ENCODE results near the gene TNFRSF13B. TPM values are rescaled to one million over a fixed set of nuclear protein-coding genes. Genes with fewer than 3 reads are reported as not detected.

The TNFRSF13B gene
- total RNA-seq, 1 donor from 2014 or later = 342 TPM

- no peaks in the 10 kb centered on the region for H3K9me3 Mint-ChIP-seq
- ChIA-PET POLR2A (interaction anchor here (0.6 to 0.9 kb wide), 2 partner anchors 16 to 265 kb away, joined by 3 to 5 read pairs; no protein-coding TSS in a partner anchor), CTCF (no interaction called here)
- intact Hi-C loops (cut with micrococcal nuclease) = no loop called here
- no peak overlapping the region for H3K4me3 Mint-ChIP-seq
- DNase-seq (no peak), ATAC-seq (ENCODE audit: low read depth) (no peak)
- no peak overlapping the region for H3K27ac Mint-ChIP-seq
- H3K27me3 Mint-ChIP-seq = no peaks in the 10 kb centered on the region
- peaks cover 11% of the 10 kb centered on the region for H3K4me1 Mint-ChIP-seq
- TF ChIP-seq, protein P1, sequence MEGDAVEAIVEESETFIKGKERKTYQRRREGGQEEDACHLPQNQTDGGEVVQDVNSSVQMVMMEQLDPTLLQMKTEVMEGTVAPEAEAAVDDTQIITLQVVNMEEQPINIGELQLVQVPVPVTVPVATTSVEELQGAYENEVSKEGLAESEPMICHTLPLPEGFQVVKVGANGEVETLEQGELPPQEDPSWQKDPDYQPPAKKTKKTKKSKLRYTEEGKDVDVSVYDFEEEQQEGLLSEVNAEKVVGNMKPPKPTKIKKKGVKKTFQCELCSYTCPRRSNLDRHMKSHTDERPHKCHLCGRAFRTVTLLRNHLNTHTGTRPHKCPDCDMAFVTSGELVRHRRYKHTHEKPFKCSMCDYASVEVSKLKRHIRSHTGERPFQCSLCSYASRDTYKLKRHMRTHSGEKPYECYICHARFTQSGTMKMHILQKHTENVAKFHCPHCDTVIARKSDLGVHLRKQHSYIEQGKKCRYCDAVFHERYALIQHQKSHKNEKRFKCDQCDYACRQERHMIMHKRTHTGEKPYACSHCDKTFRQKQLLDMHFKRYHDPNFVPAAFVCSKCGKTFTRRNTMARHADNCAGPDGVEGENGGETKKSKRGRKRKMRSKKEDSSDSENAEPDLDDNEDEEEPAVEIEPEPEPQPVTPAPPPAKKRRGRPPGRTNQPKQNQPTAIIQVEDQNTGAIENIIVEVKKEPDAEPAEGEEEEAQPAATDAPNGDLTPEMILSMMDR (IDR thresholded peaks at IDR 0.05) = no peak
- peaks cover 40% of the 10 kb centered on the region for H3K36me3 Mint-ChIP-seq (ENCODE audit: low read depth)
These were observed 39.8 kb downstream of the TNFRSF13B start for GRCh38 chr17:16932156-16932555.

DNA sequence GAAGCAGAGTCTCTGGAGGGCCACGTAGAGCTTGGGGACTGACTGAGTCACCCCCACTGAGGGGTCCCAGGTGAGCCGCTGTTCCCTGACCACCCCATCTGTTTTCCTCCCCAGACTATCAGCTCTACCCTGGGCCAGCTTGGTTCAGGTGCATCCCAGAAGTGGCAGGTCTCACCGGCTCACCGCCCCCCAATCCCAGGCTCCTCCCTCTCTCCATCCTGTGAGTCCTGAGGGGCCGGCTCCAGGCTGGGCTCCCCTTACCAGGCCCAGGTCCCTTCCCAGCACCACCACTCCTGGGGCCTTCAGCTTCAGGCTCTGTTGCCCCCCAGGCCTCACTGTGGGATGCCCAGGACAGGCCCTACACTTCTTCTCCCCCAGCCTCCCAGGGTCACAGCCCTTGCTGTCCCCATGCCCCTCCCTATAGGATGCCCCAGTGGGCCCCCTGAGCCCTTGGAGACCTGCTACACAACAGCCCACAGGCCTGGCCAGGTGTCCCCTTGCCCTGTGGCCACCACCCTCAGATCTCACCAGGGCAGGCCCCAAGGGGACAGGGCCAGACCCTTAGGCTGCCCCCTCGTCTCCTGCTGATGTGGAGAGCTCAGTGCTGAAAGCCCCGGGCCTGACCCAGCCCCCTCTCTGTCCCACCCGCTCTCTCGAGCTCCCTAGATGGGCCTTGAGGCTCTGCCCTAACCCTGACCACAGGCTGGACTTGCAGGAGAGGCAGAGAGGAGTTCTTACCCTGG, 40.4 kb downstream of the TNFRSF13B start:
- ATAC-seq (ENCODE audit: low read depth) = no peak
- no peak for DNase-seq
- H3K4me1 Mint-ChIP-seq = peaks cover 11% of the 10 kb centered on the region
- no peak overlapping the region for H3K27ac Mint-ChIP-seq
- peaks cover 39% of the 10 kb centered on the region for H3K36me3 Mint-ChIP-seq (ENCODE audit: low read depth)
- intact Hi-C loops (cut with micrococcal nuclease) = no loop called here
- POLR2A ChIA-PET = interaction anchor here (0.6 to 0.9 kb wide), 2 partner anchors 15 to 266 kb away, joined by 3 to 5 read pairs; no protein-coding TSS in a partner anchor
- CTCF ChIA-PET = no interaction called here
- no peak overlapping the region for H3K4me3 Mint-ChIP-seq
- no peaks in the 10 kb centered on the region for H3K27me3 Mint-ChIP-seq
- TF ChIP-seq, protein P1 (IDR thresholded peaks at IDR 0.05) = no peak
- no peaks in the 10 kb centered on the region for H3K9me3 Mint-ChIP-seq

DNA sequence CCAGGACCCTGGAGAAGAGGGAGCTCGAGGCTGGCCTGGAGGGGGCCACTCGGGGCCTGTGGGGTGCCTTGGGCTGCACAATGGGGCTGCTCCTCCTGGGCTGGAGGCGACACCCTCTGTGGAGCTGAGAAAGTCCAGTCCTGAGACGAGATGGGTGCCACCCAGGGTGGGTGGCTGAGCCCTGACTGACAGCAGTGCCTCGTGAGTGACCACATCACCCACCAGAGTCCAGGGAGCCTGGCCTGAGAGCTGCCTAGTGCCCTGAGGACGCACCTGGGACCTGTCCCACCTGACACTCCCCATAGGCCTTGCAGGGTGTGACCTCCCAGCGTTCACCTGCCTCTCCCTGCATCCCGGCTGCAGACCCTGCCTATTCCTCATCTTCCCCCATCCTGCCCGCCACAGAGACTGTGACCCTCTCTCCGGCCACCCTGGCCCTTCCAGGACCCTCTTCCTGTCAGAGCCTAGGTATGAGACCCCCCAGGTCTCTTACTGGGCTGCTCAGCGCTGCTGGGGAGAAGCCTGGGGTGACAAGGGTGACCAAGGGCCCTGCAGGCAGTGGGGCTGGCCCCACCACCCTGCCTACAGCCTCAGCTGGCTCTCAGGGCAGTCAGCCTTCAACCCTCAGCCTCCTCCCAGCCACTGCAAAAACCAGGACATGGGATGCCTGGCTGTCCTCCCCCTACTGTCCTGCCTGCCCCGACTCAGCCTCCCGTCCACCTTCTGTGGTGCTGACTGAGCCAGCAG, 41.2 kb downstream of the TNFRSF13B start:
- POLR2A ChIA-PET = no interaction called here
- H3K27ac Mint-ChIP-seq = no peak overlapping the region

DNA sequence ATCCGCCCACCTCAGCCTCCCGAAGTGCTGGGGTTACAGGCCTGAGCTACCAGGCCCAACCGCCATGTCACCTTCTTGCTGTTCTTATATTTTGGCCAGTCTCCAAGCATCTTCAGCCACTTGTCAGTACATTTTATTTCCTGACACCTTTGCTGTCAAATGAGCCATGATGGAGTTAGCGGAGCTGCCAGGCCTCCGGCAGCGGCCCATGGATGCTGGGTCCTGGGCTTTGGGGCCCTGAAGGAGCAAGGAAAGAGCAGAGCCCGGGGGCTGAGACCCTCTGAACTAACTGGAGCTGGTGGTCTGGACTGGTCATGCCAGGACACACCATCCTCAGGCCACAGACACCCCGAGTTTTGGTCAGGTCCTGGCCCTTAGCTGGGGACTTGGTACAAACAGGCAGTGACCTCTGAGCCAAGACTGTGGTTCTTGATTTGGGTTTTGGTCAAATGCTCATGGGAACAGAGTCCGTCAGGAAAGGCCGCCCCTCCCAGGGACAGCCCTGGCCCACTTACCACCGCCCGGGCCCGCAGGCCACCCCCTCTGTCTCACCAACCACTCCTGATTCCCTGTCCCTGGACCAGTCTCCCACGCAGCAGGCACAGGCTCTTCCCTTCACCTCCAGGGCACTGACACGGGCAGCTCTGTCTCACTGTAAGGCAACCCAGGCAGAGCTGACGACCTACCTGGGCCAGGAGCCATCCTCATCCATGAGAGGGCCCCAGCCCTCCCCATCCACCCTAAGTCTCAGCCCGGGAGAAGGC, 42.0 kb downstream of the TNFRSF13B start:
- DNase-seq (no peak), ATAC-seq (ENCODE audit: low read depth) (no peak)
- TF ChIP-seq, protein P1 (IDR thresholded peaks at IDR 0.05) = no peak
- Mint-ChIP-seq H3K27ac (no peak overlapping the region), H3K36me3 (ENCODE audit: low read depth) (peaks cover 35% of the 10 kb centered on the region), H3K27me3 (no peaks in the 10 kb centered on the region), H3K4me3 (no peak overlapping the region), H3K9me3 (no peaks in the 10 kb centered on the region), H3K4me1 (peaks cover 2% of the 10 kb centered on the region)
- intact Hi-C loops (cut with micrococcal nuclease) = no loop called here
- CTCF ChIA-PET = interaction anchor here (1.0 kb wide), 1 partner anchor 62 kb away, joined by 4 read pairs; no protein-coding TSS in a partner anchor
- POLR2A ChIA-PET = no interaction called here

More for the DNA sequence above, 41.2 kb downstream of the TNFRSF13B start:
- Mint-ChIP-seq H3K4me1 (peaks cover 9% of the 10 kb centered on the region), H3K4me3 (no peak overlapping the region), H3K9me3 (no peaks in the 10 kb centered on the region), H3K36me3 (ENCODE audit: low read depth) (peaks cover 35% of the 10 kb centered on the region), H3K27me3 (no peaks in the 10 kb centered on the region)
- TF ChIP-seq, protein P1 (IDR thresholded peaks at IDR 0.05) = no peak
- intact Hi-C loops (cut with micrococcal nuclease) = no loop called here
- CTCF ChIA-PET = no interaction called here
- DNase-seq (no peak), ATAC-seq (ENCODE audit: low read depth) (no peak)
